GM19035 (cell line): Measurements from ENCODE around the gene TRIO.
"Not testable (repeated sequence)": the region's sequence is repeated elsewhere in the genome, so short reads cannot be mapped to it uniquely, and the experiment has no call there.

Experiments used
- ATAC-seq: cut with Tn5 transposase; IDR thresholded peaks from one replicate; pipeline ENCODE4 v1.9.1; 2021; ENCODE audit not compliant: unreplicated experiment

Gene TRIO

GRCh38 chr5:14516901-14517300 lies 373.8 kb downstream of the TRIO start:
- ATAC-seq = no peak

- no peak for ATAC-seq
Observed at GRCh38 chr5:14518638-14519037, 375.5 kb downstream of the TRIO start.

DNA sequence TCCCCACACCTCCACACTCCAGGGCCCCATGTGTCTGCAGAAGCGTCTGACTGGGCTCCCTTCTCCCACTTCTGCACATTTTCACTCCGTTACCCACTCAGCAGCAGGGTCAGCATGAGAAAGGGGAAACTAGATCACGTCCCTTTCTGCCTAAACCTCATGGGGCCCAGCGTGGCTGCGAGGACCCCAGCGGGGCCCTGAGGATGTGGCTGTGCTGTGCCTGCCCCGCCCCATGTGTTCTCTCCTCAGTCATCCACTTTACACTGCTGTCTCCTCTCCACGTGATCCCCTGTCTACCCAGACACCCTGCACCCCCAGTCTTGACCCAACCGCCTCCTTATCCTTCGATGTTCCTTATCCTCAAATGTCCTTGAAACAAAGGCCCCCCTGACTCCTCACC lies 378.6 kb downstream of the TRIO start:
- ATAC-seq = no peak

DNA sequence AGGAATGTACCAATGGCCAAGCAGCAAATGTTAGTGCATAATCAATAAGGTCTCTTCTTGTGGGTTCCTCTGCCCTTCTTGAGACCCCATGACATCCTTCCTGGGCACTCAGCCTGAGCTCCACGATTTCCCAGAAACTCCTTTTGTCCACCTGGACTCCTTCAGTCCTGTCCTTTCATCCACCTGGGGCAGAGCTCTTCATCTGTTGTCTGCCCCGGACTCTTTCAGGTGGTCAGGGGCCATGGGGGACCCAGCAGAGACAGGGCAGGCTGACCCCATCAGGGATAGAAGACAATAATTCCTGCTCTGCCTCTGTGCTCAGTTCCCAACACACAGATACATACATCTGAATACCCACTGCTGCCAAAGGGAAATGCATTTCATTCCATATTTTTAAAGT lies 379.6 kb downstream of the TRIO start:
- no peak for ATAC-seq

DNA sequence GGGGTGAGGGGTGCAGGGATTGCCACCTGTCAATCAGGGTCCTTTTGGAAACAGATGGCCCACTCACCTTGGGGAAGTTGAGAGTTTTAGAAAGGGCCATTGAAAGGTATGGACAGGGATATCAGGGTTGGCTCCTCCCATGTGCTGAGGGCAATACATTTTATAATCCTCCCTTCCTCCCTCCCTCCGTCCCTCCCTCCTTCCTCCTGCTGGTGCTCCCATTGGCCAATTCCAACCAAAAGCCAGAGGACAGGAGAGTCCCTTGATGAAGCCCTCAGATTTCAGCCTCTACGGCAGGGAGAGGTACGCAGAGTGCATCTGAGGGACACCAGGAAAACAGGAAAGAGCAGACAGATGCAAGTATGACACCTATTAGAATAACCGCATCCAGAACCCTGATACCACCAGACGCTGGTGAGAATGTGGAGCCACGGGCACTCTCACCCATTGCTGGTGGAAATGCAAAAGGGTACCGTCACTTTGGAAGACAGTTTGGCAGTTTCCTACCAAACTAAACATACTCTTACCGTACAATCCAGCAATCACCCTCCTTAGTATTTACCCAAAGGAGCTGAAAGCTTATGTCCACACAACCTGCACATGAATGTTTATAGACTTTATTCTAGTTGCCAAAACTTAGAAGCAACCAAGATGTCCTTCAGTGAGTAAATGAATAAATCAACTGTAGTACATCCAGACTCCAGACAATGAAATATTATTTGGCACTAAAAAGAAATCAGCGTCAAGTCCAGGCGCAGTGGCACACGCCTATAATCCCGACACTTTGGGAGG lies 380.3 kb downstream of the TRIO start:
- no peak for ATAC-seq

GRCh38 chr5:14525397-14525796 lies 382.3 kb downstream of the TRIO start:
- no peak for ATAC-seq

- no peak for ATAC-seq
Observed at GRCh38 chr5:14526493-14526892, 383.4 kb downstream of the TRIO start.

GRCh38 chr5:14528115-14528514 lies 385.0 kb downstream of the TRIO start:
- ATAC-seq = no peak

DNA sequence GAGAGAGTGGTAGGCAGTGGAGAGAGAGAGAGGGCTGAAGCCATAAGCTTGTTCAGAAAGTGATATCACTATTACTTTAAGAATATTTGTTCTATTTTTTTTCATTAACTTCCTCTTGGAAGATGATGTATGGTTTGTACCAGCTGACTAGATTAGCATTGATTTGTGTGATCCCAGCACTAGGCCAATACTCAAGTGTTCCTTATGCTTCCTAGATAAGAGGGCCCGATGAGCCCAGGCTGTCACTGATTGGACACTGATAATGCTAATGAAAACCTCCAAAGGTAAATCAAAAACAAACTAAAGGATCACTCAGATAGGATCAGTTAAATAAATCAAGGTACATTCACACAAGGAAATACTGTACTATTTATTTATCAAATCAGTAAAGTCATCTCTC lies 385.8 kb downstream of the TRIO start:
- no peak for ATAC-seq

DNA sequence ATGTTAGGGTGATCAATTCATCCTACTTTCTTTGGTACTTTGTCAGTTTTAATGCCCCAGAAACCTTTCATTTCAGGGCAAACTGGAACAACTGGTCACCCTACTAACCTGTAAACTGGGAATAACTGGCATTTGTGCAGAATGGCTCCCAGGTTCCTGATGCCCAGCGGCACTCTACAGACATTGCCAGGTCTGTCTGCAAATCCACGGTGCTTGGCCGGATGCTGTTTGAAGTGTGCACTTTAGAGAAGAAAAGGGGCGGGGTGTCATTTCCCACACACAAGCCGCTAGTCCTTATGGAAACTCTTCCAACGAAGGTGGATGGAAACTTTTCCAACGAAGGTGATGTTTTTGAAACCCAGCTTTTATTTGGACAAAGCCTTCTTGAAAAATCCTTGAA lies 388.5 kb downstream of the TRIO start:
- no peak for ATAC-seq

GRCh38 chr5:14532180-14532579 lies 389.0 kb downstream of the TRIO start:
- ATAC-seq = no peak

DNA sequence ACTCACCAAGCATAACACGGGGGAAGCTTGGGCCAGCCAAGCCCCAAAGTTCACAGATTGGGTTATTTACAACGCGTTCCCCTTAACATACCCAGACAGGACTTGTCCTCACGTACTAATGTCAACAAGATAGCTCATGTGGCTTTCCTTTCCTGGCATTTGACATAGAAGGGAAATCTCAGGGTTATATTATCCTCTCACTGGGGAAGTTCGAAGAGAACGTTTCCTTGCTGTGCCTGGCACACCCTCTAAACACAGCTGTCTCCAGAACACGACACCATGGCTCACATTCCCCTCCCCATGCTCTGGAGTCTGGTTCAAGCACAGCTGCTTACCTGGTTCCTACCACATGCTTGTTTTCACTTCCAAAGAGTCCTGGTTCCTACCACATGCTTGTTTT lies 391.6 kb downstream of the TRIO start:
- no peak for ATAC-seq

DNA sequence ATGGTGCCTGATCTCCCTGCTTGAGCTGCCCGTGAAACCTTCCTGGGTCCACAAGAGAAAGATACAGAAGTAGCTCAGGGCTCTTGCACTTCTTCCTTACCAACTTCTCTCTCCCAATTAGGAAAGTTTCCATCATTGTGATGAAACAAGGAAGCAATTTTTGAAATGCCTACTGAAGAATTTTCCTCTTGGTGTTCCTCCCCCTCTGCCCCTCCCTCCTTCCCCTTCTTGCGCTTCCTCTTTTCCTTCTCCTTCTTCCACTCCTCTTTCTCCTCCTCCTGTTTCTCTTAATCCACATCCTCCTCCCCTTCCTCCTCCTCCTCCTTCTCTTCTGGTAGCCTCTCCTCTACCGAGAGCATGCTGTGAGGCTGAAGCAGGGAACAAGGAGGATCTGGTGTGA lies 402.2 kb downstream of the TRIO start:
- no peak for ATAC-seq

DNA sequence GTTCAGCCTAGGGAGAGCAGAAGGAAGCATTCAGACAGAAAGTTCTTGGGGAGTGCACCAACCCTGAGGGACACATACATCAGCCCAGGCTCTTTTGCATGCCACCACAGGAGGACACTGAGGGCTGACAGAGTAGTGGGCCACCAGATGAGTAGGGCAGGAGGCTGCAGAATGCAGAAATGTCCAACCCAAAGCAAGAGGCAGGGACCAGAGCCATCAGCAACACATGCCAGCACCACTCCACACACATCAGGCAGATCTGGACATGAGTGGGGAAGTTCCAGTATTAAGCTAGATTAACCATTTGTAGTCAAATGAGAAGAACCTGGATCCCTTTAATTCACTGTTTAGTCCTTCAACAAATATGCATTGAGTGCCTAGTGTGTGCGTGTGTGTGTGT lies 402.7 kb downstream of the TRIO start:
- ATAC-seq = no peak

DNA sequence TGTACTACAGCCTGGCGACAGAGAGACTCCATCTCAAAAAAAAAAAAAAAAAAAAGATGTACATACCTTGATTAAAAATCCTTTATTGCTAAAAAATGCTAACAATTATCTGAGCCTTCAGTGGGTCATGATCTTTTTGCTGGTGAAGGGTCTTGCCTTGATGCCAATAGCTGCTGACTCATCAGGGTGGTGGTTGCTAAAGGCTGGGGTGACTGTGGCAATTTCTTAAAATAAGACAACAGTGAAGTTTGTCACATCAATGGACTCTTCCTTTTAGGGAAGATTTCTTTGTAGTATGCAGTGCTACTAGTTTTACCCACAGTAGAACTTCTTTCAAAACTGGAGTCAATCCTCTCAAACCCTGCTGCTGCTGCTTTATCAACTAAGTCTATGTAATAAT lies 404.5 kb downstream of the TRIO start:
- no peak for ATAC-seq

- no peak for ATAC-seq
Observed at GRCh38 chr5:14551211-14551610, 408.1 kb downstream of the TRIO start.

DNA sequence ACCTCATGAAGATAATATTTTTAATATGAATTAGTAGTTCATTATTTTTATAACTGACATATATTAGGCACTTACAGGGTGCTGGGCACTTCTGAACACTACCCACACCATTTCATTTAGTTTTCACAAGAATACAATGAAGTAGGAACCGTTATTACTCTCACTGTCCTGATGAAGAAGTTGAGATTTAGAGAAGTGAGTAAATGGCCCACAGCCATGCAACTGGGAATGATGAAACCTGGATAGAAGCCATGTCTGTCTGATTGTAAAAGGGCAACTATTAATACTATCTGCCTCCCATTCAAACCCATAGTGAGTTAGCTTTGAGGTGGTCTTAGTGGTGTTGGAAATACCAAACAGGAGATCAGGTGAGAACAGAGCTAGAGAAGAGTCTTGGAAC lies 408.9 kb downstream of the TRIO start:
- no peak for ATAC-seq

- not testable (repeated sequence) for ATAC-seq
Observed at GRCh38 chr5:14554288-14554687, 411.1 kb downstream of the TRIO start.

DNA sequence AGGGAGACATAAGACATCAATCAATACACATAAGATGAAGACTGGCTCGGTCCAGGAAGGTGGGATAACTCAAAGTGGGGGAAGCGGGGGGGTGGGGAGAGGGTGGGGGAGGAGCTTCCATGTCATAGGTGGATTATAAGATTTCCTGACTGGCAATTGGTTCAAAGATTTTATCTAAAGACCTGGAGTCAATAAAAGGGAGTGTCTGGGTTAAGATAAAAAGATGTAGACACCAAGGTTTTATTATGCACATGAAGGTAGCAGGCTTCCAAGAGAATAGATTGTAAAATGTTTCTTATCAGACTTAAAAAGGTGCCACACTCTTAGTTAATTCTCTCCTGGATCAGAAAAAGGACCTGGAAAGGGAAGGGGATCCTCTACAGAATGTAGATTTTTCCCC lies 412.9 kb downstream of the TRIO start:
- ATAC-seq = no peak

DNA sequence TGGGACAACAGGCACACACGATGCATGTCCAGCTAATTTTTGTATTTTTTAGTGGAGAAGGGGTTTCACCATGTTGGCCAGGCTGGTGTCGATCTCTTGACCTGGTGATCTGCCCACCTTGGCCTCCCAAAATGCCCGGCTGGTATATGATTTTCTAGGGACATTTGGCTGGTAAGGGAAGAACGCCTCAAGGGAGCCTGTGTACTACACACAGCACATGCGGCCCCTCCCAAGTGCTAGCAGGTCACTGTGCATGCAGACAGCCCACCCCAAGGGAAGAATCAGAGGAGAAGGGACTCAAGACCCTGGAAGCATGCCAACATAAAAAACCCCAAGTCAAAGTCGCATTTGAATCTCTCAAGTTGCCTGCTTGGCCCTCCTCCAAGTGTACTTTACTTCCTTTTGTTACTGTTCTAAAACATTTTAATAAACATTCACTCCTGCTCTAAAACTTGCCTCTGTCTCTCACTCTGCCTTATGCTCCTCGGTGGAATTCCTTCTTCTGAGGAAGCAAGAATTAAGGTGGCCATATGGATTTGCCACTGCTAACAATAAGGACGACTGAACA lies 414.1 kb downstream of the TRIO start:
- ATAC-seq = no peak

DNA sequence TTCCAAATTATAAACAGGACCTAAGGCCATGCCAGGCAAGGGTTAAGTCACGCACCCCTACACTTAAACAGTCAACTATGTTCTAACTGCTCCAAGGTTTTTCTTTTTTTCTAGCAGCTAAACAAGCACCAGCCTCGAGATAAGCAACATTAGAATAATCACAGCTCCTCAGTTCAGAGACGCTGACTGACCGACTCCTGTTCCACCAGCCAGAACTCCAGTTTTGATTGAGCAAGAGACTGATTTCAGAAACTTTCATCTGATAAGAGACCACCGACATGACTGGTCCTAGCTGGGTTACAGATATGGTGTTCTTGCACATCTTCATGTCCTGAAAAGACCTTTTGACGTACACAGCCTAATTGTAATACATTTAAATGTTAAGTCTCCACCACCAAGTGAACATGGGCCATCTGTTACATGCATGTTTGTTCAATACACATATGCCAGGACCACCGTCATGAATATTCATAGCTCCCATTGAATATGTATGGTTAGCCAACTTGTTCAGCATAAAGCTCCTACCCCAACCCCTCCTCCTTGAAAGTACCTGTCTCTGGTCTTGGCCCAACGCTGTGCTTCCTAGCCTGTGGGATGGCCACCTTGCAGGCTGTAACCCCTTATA lies 414.8 kb downstream of the TRIO start:
- ATAC-seq = no peak
